ENCODE results near the gene SOBP. TPM values are rescaled to one million over a fixed set of nuclear protein-coding genes. Genes with fewer than 3 reads are reported as not detected.

Gene SOBP
- total RNA-seq, 2 donors from 2014 or later: 0.06 TPM; not detected in 1

- no peak overlapping the region for H3K27ac Mint-ChIP-seq
- H3K36me3 Mint-ChIP-seq (ENCODE audit: low read depth): no peaks in the 10 kb centered on the region
- H3K9me3 Mint-ChIP-seq: no peaks in the 10 kb centered on the region
- H3K27me3 Mint-ChIP-seq: peaks cover 11% of the 10 kb centered on the region
- H3K4me1 Mint-ChIP-seq: no peaks in the 10 kb centered on the region
- H3K4me3 Mint-ChIP-seq: no peak overlapping the region
- ATAC-seq (replicated peaks): no peak
Observed at GRCh38 chr6:107524626-107525025, 34.7 kb downstream of the SOBP start.

- ATAC-seq (replicated peaks): no peak
- Mint-ChIP-seq H3K36me3 (ENCODE audit: low read depth) (no peaks in the 10 kb centered on the region), H3K4me1 (no peaks in the 10 kb centered on the region), H3K27ac (no peak overlapping the region), H3K27me3 (peaks cover 10% of the 10 kb centered on the region), H3K9me3 (no peaks in the 10 kb centered on the region), H3K4me3 (no peak overlapping the region)
Observed at GRCh38 chr6:107531868-107532267, 42.0 kb downstream of the SOBP start.

GRCh38 chr6:107532706-107533105 is 42.8 kb downstream of the SOBP start:
- no peak for ATAC-seq (replicated peaks)
- Mint-ChIP-seq H3K4me3 (no peak overlapping the region), H3K36me3 (ENCODE audit: low read depth) (no peaks in the 10 kb centered on the region), H3K27ac (no peak overlapping the region), H3K9me3 (no peaks in the 10 kb centered on the region), H3K4me1 (no peaks in the 10 kb centered on the region), H3K27me3 (peaks cover 9% of the 10 kb centered on the region)

- no peak for ATAC-seq (replicated peaks)
- Mint-ChIP-seq H3K9me3 (no peaks in the 10 kb centered on the region), H3K4me1 (no peaks in the 10 kb centered on the region), H3K27me3 (peaks cover 6% of the 10 kb centered on the region), H3K27ac (no peak overlapping the region), H3K4me3 (no peak overlapping the region), H3K36me3 (ENCODE audit: low read depth) (no peaks in the 10 kb centered on the region)
Observed at GRCh38 chr6:107533415-107534059, 43.6 kb downstream of the SOBP start.

GRCh38 chr6:107534571-107535141 is 44.7 kb downstream of the SOBP start:
- ATAC-seq (replicated peaks): no peak
- Mint-ChIP-seq H3K36me3 (ENCODE audit: low read depth) (no peaks in the 10 kb centered on the region), H3K4me1 (no peaks in the 10 kb centered on the region), H3K27me3 (peaks cover 13% of the 10 kb centered on the region), H3K27ac (no peak overlapping the region), H3K9me3 (no peaks in the 10 kb centered on the region), H3K4me3 (no peak overlapping the region)

- Mint-ChIP-seq H3K36me3 (ENCODE audit: low read depth) (no peaks in the 10 kb centered on the region), H3K9me3 (no peaks in the 10 kb centered on the region), H3K27ac (no peak overlapping the region), H3K4me1 (no peaks in the 10 kb centered on the region), H3K27me3 (peaks cover 18% of the 10 kb centered on the region), H3K4me3 (no peak overlapping the region)
- no peak for ATAC-seq (replicated peaks)
Observed at GRCh38 chr6:107535626-107536025, 45.7 kb downstream of the SOBP start.

- no peak for ATAC-seq (replicated peaks)
- Mint-ChIP-seq H3K36me3 (ENCODE audit: low read depth) (no peaks in the 10 kb centered on the region), H3K4me3 (no peak overlapping the region), H3K27me3 (peaks cover 18% of the 10 kb centered on the region), H3K4me1 (no peaks in the 10 kb centered on the region), H3K9me3 (no peaks in the 10 kb centered on the region), H3K27ac (no peak overlapping the region)
Observed at GRCh38 chr6:107536180-107536961, 46.5 kb downstream of the SOBP start.

GRCh38 chr6:107537559-107537958 is 47.6 kb downstream of the SOBP start:
- Mint-ChIP-seq H3K4me3 (no peak overlapping the region), H3K4me1 (no peaks in the 10 kb centered on the region), H3K9me3 (no peaks in the 10 kb centered on the region), H3K27ac (no peak overlapping the region), H3K27me3 (peaks cover 26% of the 10 kb centered on the region), H3K36me3 (ENCODE audit: low read depth) (no peaks in the 10 kb centered on the region)
- ATAC-seq (replicated peaks): no peak

- Mint-ChIP-seq H3K4me1 (no peaks in the 10 kb centered on the region), H3K27me3 (peaks cover 36% of the 10 kb centered on the region), H3K9me3 (no peaks in the 10 kb centered on the region), H3K36me3 (ENCODE audit: low read depth) (no peaks in the 10 kb centered on the region), H3K27ac (no peak overlapping the region), H3K4me3 (no peak overlapping the region)
- ATAC-seq (replicated peaks): no peak
Observed at GRCh38 chr6:107538856-107539387, 49.0 kb downstream of the SOBP start.

- H3K4me1 Mint-ChIP-seq: no peaks in the 10 kb centered on the region
- H3K9me3 Mint-ChIP-seq: no peaks in the 10 kb centered on the region
- no peak overlapping the region for H3K4me3 Mint-ChIP-seq
- peaks cover 40% of the 10 kb centered on the region for H3K27me3 Mint-ChIP-seq
- ATAC-seq (replicated peaks): no peak
- no peaks in the 10 kb centered on the region for H3K36me3 Mint-ChIP-seq (ENCODE audit: low read depth)
- H3K27ac Mint-ChIP-seq: no peak overlapping the region
Observed at GRCh38 chr6:107539409-107539808, 49.5 kb downstream of the SOBP start.

- no peak overlapping the region for H3K27ac Mint-ChIP-seq
- no peak overlapping the region for H3K4me3 Mint-ChIP-seq
- peaks cover 44% of the 10 kb centered on the region for H3K27me3 Mint-ChIP-seq
- H3K9me3 Mint-ChIP-seq: no peaks in the 10 kb centered on the region
- ATAC-seq (replicated peaks): no peak
- H3K36me3 Mint-ChIP-seq (ENCODE audit: low read depth): no peaks in the 10 kb centered on the region
- H3K4me1 Mint-ChIP-seq: no peaks in the 10 kb centered on the region
Observed at GRCh38 chr6:107539849-107540464, 50.0 kb downstream of the SOBP start.

- H3K4me1 Mint-ChIP-seq: no peaks in the 10 kb centered on the region
- no peak overlapping the region for H3K27ac Mint-ChIP-seq
- H3K36me3 Mint-ChIP-seq (ENCODE audit: low read depth): no peaks in the 10 kb centered on the region
- H3K27me3 Mint-ChIP-seq: peaks cover 46% of the 10 kb centered on the region
- H3K9me3 Mint-ChIP-seq: no peaks in the 10 kb centered on the region
- no peak overlapping the region for H3K4me3 Mint-ChIP-seq
- ATAC-seq (replicated peaks): no peak
Observed at GRCh38 chr6:107540465-107540857, 50.5 kb downstream of the SOBP start.

- Mint-ChIP-seq H3K4me3 (no peak overlapping the region), H3K4me1 (no peaks in the 10 kb centered on the region), H3K27ac (no peak overlapping the region), H3K27me3 (peaks cover 47% of the 10 kb centered on the region), H3K9me3 (no peaks in the 10 kb centered on the region), H3K36me3 (ENCODE audit: low read depth) (no peaks in the 10 kb centered on the region)
- no peak for ATAC-seq (replicated peaks)
Observed at GRCh38 chr6:107542192-107542668, 52.3 kb downstream of the SOBP start.

- Mint-ChIP-seq H3K4me3 (no peak overlapping the region), H3K4me1 (no peaks in the 10 kb centered on the region), H3K36me3 (ENCODE audit: low read depth) (no peaks in the 10 kb centered on the region), H3K27ac (no peak overlapping the region), H3K9me3 (no peaks in the 10 kb centered on the region), H3K27me3 (peaks cover 47% of the 10 kb centered on the region)
- no peak for ATAC-seq (replicated peaks)
Observed at GRCh38 chr6:107543088-107543487, 53.2 kb downstream of the SOBP start.
